ENCODE data around the gene G6PC2. TPM values are rescaled to one million over a fixed set of nuclear protein-coding genes. Genes with fewer than 3 reads are reported as not detected.
A peak's percentile ranks its signal among the peaks of the same experiment; 100 is the strongest.
"Not testable (repeated sequence)": the region's sequence is repeated elsewhere in the genome, so short reads cannot be mapped to it uniquely, and the experiment has no call there.

Gene G6PC2
- total RNA-seq, 1 experiment from 2014 or later = not detected

DNA sequence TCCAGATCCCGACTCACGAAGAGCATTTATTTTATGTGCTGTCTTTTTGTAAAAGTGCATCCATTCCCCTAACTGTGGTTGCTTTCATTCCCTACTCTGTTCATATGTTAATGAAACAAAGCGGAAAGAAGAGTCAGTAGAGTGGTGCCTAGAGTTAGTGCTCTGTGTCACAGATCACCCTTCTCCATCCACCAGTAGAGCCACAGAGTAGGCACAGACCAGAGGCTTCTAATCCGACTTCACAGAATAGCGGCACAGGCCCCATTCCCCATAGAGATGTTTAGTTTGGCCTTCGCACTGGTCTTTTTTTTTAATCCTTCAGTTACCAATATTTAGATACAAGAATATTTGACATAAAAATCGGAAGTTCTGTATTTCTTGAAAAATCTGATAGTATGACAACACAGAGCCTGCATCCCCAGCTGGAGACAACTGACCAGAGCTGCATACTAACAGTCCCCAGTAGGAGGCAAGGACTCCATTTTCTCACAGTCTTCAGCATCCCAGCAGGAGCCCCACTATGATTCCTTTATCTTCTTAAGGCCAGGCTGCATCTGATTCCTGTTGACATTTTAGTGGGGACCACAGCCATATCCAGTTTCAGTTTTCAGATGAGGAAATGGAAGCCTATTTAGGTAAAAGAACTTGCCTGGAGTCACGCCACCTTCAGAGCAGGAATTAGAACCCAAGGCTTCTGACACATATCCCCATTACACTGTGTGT, 7.0 kb downstream of the G6PC2 start:
- DNase-seq (ENCODE audit: low read depth) = no peak

DNA sequence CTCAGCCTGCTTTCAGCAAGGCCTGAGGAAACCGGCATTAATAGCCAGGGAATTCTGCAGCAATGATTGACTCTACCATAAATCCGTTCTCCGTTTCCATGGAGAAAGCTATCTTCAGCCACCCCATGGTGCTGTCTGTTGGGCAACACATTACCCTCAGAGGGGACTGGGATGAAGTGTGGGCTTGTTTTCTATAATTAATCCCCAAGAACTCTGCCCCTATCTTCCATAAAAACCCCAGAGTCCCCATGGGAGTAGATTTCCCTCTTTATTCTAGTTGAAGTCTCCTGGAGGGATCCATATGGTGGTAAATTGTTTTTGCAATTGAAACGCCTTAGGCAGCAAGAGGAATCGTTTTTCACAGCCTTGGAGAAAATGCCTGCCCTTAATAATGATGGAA, 9.2 kb downstream of the G6PC2 start:
- no peak for DNase-seq (ENCODE audit: low read depth)

DNA sequence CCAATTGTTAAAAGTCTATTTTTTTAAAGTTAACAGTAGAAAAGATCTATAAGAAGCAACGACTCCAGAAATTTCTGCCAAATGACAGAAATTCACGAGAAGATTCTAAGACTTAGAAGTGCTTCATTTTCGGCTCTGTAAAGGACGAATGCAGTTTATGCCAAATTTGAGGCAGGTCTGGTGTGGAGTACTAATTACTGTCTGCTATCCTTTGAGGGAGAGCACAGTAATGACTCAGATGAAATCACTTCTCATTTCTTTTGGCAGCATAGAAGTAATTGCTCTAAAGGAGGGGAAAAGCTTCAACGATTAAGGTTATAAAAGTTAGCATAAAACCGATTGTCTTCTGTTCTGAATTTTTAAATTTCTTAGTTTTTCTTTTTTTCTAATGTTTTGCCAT, 11.4 kb downstream of the G6PC2 start:
- peak; percentile 5 for DNase-seq (ENCODE audit: low read depth)

DNA sequence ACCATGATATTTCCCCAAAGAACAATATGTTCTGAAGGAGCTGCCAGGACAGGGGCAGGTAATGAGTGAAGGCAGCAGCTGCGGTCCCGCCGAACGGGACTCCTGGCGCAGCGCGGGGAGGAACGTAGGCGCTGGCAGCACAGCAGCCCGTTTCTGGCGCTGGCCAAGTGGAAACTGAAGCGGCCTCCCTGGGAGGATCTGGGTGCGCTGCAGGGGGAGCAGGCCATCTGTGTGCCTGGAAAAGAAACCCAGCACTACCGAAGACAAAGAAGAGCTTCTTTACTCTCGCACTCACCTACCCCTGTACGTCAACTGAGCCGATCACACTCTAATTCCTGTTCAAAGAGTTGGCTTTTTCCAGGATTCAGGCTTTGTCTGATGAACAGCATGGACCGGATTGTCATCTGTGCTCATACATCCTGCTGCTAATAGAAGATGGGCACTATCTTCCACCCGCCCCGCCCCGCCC, 11.8 kb downstream of the G6PC2 start:
- DNase-seq (ENCODE audit: low read depth) = peak; percentile 29

DNA sequence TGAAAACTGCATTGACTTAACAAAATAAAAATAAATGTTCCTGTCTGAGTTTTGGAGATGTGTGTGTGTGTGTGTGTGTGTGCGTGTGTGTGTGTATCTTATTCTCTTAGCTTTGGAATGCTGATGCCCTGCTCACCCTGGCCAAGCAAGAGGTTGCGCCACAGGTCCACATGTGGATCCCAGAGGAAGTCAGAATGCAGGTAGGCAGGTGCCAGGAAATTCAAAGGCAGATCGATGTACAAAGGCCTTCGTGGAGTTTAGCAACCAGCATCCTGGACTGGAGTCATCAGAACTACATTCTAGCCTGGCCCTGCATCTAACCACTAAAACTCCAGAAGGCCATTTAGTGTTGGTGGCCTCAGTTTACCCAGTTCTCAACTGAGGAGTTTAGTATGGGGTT, 12.4 kb downstream of the G6PC2 start:
- DNase-seq (ENCODE audit: low read depth) = no peak

DNA sequence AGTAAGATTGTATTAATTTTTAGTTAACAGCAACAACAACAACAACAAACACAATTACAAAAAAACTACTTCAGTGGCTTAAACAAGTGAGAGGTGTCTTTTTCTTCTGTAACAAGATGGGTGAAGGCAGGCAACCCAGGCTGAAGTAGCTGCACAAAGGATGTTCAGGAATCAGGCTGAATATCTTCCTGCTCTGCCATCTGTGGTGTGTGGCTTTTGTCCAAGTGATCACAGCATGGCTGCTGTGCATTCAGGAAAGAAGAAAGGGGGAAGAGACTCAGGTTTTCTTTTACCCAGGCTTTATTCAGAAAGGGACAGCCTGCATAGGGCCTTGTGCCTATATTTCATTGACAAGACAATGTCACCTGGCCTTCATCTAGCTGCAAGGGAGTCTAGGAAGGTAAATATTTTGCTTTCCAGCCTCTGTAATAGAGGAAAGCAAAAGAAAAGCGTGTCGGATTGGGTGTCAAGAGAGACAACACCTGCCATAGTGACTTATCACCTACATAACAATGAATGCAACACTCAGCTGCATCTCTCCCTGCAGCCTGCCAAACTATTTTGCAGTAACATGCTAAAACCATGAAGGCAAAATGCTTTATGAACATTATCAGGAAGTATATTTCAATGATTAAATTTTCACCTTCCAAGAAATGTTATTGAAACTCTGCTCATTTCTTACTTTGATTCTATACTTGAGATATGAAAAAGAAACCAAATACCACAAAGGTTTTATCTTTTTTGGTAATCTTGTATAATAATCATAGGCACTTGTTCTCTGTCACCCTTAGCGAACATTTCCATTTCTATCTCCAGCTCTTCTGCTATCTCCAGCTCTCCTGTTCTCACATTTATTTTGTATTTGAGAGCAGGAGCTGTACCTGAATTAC, 14.6 kb downstream of the G6PC2 start:
- no peak for DNase-seq (ENCODE audit: low read depth)

DNA sequence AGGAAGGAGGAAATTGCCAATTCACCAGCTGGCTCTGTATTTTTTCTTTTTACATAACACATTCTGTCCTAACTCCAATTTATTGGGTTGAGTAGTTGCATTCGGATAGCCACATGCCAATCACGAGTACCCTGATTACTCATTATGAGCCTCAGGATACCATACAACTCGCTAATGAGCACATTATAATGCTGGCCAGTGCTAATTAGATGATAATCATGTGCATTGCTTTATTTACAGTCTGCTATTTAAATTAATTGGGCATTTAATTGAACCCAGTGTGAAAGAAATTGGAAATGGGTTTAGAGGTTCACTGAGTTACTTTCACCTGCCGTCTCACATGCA, 15.2 kb downstream of the G6PC2 start:
- DNase-seq (ENCODE audit: low read depth) = no peak

DNA sequence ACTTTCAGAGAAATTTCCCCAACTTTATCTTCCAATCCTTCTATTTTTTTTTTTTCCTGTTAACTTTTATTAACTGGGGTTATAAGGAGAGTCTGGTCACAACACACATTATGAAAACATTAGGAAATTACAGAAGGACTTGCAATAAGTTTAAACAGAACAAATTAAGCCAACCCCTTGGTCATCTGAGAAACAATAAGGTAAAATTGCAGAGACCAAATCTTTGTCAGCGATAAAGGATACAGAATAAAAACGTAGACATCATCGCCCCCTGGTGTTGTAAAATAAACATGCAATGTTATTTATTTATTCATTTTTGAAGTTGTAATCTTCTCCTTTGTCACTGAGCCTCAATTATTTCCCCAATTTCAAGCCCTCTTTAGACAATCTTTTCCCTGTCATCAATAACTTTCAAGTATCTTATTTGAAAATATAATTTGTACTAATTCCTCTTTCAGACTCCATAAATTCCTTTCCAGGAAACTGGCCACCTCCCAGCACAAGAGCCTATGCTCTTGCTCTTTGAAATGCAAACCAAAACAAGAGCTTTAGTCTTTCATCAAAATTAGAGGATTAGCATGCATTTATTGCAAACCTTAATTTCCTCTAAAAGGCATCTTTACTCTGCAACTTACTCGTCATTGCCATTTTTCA, 19.5 kb downstream of the G6PC2 start:
- DNase-seq (ENCODE audit: low read depth) = peak; percentile 22

DNA sequence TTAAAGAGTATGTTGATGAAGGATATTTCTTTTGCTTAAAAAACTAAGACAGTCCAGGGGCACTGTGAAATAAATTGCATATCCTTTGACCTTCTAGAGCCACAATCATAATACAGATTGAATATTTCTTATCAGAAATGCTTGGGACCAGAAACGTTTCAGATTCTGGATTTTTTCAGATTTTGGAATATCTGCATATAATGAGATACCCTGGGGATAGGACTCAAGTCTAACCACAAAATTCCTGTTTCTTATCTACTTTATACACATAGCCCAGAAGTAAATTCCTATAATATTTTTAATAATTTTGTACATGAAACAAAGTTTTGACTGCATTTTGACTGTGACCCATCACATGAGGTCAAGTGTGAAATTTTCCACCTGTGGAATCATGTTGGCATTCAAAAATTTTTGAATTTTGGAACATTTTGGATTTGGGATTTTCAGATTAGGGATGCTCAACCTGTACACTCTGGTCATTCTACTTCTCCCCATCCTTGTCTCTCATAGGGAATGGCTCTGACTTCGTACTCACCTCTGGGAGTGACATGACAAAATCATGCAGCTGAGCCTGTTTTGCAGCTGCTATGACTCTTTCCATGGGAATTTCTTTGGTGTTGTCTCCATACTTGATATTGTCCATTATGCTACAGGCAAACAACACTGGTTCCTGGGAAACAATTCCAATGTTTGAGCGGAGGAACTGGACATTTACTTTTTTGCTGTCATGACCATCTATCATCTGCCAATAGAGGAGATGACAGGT, 25.7 kb downstream of the G6PC2 start:
- DNase-seq (ENCODE audit: low read depth) = no peak

DNA sequence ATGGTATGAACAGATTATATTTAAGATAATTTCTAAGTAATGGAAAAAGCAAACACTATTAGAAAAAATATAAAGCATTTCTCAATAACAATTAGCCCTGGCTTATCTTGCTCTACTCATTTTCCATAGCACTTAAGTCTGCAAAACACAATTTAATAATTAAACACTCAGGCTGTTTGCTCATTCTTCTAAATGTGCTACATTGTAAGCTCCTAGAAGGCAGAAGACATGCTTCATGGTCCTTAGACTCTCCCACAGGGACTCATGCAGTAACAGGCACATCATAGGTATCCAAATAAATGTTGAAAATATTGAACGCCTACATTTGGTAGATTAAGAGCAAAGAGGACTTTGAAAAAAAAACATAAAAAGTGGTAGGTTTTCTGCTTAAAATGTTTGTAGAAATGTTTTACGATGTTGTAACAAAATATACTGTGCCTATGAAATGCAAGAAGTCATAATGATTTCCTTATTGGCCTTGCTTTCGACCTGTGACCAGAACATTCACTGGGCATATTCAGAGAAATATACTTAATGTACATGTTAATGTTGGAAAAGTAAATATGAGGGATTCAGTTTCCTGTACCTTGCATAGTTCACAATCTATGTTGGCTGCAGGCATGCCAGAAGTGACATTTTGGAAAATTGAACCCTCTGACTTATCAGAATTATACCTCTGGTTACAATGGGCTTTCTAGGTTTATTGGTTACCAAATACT, 27.2 kb downstream of the G6PC2 start:
- no peak for DNase-seq (ENCODE audit: low read depth)

DNA sequence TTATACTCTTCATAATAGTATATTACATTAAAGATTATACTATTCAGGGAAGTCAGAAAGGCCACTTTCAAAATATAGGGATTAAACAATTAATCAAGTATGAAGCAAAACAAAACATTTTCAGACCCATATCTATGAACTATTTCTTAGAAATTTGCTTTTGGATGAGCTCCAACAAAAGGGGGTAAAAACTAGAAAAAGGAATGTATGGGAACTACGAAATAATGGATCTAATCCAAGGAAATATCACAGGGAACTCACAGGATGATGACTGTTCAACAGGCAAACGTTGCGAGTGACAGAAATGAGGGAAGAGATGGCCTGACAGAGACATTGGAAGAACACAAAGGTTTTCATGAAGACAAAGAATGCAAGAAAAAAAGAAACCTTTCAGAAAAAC, 27.9 kb downstream of the G6PC2 start:
- DNase-seq (ENCODE audit: low read depth) = no peak

DNA sequence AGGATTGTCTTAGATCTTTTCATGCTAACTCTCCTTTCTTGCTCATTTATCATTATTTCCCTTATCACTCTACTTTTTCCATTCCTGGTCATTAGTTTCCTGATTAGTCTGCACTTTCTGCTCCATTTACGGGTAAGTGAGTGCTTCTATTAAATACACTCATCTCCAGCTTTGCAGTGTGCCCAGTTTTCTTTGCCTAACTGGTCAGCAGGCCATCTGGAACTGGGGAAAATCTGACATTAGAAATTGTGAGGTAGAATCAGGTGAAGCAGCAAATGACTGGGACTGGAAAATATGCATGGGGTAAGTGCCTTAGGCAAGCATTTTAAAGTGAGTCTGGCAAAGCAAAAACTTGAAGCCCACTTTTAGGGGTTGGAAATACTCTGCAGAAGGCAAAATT, 29.2 kb downstream of the G6PC2 start:
- DNase-seq (ENCODE audit: low read depth) = no peak

DNA sequence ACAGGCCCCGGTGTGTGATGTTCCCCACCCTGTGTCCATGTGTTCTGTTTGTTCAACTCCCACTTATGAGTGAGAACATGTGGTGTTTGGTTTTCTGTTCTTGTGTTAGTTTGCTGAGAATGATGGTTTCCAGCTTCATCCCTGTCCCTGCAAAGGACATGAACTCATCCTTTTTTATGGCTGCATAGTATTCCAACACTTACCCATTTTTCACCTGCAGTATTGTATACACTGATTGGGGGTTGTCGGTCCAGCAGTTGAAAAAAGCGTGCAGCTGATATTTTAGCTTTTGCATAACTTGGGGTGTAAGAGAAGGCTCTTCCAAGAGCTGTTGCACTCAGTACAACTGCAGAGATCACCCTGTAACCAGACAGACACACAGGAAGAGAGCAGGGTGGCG, 31.1 kb downstream of the G6PC2 start:
- DNase-seq (ENCODE audit: low read depth) = not testable (repeated sequence)

DNA sequence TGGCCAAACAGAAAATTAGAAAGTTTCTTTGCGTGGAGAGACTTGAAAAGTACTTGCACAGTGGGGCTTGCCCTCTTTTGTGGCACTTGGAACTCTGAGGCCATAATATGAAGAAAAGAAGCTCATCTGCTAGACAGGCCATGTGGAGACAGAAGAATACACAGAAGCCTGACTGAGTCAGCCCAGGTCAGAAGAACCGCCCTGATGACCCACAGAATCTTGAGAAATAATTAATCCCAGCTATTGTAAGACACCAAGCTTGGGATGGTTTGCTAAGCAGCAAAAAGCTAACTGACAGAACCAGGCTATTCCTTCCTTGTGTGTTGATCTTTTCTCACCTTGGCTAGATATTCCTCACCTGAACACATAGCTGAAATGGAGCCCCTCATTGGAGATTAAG, 33.7 kb downstream of the G6PC2 start:
- no peak for DNase-seq (ENCODE audit: low read depth)

DNA sequence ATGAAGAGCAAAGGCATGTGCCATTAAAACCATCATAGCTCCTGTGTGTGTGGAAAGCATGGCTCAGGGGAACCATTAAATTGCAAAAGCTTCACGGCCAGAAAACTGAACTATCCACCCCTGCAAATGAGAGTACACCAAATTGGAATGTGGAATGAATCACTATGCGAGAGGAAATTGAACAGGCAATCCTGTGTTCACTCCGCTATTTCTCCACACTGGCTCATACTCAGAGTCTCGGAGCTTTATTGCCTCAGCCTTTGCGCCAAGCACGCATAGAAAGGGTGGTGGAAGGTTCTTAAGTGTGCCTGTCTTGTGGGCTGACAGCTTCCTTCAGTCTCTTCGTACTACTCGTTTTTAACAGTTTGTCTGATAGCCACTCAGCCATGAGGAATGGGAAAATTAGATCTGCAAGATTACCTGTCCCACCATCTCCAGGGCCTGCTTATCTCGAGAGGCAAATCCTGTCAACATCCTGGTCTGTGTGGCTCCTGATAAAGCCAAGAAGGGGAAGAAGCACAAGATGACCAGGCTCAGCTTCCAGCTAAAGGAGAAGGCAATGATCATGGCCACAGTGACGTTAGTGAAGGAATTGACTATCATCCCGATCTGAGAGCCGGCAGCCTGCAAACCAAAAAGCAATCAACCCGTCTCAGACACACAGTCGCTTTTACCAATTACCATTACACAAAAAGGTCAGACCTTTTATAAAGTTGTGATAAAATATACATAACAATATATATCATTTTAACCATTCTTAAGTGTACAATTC, 34.9 kb downstream of the G6PC2 start:
- peak; percentile 38 for DNase-seq (ENCODE audit: low read depth)

DNA sequence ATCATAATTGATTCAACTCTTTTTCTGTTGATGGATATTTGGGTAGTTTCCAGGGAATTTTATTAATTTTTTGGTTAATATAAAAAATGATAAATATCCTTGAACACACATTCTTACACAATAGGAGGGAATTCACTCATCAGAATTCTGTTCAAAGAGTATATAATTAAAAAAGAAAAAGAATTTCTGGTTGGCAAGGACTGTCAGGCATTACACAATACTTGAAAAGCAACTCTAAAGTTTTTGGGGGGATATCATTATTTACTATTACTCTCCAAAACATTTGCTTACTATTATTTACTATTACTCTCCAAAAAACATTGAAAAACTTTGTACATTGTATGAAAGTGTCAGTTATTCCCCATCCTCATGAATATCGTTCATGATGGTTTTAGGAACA, 38.0 kb downstream of the G6PC2 start:
- no peak for DNase-seq (ENCODE audit: low read depth)

DNA sequence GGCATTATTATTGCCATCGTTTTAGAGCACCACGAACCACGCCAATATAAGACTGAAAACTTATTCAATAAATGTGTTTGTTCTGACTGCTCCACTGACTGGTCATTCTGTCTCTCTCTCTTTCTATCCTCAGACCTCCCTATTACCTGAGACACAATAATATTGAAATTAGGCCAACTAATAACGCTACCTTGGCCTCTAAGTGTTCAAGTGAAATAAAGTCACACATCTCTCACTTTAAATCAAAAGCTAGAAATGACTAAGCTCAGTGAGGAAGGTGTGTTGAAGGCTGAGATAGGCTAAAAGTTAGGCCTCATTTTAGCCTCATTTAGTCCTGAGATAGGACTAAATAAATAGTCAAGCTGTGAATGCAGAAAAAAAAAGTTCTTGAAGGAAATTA, 38.8 kb downstream of the G6PC2 start:
- no peak for DNase-seq (ENCODE audit: low read depth)

DNA sequence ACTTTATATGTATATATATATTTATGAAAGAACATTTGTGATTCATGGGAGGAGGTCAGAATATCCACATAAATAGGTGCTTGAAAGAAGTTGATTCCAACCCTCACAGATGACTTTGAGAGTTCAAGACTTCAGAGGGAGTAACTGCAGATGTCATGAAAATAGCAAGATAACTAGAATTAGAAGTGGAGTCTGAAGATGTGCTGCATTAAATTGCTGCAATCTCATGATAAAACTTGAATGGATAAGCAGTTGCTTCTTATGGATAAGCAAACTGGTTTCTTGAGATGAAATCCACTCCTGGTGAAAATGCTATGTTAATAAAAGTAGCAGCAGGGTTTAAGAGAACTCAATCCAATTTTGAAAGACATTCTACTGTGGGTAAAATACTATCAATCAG, 40.2 kb downstream of the G6PC2 start:
- DNase-seq (ENCODE audit: low read depth) = no peak

DNA sequence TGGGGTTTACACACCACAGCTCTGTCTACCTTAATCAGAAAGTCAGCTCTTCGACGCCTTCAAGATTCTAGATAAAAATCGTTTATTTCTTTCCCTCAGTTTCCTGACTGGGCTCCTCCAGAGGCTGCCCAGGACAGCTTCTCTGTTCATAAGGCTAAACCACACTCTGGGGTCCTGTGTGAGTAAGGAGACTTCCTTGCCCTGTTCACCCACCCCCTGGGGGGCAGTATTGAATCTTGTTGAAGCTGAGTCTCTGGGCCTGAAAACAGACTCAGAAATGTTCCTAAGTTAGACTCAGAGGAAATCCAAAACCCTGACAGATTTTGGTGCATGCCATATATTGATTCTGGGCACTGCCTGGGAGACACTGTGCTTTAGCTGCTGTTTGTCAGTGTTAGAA, 43.0 kb downstream of the G6PC2 start:
- no peak for DNase-seq (ENCODE audit: low read depth)

DNA sequence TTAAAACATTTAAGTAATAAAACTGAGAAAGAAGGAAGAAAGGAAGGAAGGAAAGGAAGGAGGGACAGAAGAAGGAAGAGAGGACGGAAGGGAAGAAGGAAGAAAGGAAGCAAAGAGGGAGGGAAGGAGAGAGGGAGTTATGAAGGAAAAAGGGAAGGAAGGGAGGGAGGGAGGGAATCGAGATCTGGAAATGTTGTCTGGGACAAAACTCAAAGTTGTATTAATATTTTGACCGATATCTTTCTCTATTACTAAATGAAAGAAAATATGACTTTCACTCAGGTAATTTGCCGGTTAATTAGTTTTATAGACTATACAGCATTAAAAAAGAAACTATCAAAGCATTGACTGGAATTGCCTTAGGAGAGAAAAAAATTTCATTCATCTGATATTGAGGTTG, 44.4 kb downstream of the G6PC2 start:
- DNase-seq (ENCODE audit: low read depth) = no peak
